NCI-H226 (cell line): ENCODE results near the gene PCDHB1.

ENCODE experiments used
- DNase-seq: peaks from one replicate; pipeline ENCODE4 v3.0.0-alpha.2; 2015

The PCDHB1 gene, protein sequence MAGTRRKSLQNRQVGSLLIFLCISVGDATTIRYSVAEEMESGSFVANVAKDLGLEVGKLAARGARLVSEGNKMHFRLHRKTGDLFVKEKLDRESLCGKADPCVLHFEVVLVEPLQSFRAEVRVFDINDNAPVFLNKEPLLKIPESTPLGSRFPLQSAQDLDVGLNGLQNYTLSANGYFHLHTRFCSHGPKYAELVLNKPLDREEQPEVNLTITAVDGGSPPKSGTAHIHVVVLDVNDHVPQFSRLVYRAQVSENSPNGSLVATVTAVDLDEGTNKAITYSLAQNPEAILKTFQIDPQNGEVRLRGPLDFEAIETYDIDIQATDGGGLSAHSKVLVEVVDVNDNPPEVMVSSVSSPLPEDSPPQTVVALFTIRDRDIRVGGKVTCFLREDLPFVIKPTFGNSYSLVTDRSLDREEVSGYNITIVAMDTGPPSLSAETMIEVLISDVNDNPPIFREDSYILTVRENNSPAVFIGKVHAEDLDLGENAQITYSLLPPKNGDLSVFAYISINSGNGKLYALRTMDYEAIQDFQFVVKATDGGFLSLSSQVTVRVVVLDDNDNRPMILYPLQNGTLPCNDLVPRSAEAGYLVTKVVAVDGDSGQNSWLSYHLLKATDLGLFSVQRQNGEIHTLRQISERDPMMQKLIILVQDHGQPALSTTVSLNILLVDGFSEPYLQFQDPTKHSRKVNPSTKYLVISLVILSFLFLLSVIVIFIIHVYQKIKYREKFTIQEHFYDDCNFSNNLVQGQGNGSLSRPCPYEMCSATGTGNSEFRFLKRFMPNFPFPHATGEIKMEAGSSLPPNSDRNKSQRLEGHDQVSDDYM

DNA sequence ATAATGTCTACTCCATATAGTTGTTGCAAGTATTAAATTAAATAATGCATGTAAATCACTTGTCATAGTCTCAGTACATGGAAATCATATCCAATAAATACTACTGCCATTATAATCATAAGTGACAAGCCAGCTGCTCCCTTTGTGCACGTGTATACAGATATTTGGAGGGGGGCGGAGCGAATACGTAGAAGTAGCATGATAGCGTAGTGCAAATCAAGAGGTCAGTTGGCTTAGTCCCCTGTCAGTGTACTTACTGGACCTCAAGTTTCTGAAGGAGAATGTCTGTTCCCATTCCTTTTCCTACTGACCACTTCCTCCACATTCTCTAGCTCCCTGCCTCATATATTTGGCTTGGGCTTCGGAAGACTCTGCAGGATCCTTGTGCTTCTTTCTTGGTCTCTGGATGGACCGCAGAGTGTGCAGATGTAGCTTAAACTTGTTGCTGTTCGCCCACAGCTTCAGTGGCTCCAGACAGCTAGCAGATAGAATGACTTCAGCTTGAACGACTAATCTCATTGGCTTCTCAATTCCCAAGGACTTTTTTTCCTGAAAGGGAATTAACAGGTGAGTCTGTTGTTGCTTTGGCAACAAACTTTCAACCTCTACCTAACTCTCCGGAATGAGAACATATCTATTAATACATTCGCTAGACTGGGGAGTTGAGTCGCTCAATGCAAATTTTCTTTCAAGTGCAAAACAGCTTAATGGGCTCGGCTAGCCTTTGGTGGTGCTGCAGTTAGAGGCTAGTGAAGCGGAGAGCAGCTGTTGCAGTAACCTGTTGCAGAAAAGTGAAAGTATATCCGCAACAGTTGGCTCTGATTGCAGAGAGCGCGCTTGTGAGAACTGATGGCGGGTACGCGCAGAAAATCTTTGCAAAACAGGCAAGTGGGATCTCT, at the start of gene PCDHB1:
TSS of gene PCDHB1 (plus strand) at position 753 of the 899 bp plus-strand sequence. CDS start at position 850, 97 bp downstream.
- DNase-seq, result no peak

GRCh38 chr5:141001446-141001843, 49.7 kb upstream of the PCDHB1 start:
- no peak for DNase-seq

- peak; percentile 29 for DNase-seq
Measured at GRCh38 chr5:141001844-141002604, 49.1 kb upstream of the PCDHB1 start.

GRCh38 chr5:141002605-141002965, 48.6 kb upstream of the PCDHB1 start:
- DNase-seq, result no peak

DNA sequence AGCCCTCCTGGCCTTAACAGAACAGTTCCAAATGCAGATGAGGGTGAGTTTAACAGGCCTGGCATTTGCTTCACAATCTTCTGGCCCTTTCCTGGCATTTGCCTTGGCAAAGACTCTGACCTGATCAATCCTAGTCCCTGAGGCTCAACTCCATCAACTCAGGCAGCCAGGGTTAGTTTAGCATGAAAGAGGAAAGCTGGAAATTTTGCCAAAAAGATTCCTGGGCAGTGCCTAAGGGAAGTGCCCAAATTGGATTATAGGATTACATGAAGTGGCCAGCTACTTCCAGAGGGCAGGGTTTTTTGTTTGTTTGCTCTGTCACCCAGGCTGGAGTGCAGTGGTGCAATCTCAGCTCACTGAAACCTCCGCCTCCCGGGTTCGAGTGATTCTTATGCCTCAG, 48.1 kb upstream of the PCDHB1 start:
- no peak for DNase-seq

DNA sequence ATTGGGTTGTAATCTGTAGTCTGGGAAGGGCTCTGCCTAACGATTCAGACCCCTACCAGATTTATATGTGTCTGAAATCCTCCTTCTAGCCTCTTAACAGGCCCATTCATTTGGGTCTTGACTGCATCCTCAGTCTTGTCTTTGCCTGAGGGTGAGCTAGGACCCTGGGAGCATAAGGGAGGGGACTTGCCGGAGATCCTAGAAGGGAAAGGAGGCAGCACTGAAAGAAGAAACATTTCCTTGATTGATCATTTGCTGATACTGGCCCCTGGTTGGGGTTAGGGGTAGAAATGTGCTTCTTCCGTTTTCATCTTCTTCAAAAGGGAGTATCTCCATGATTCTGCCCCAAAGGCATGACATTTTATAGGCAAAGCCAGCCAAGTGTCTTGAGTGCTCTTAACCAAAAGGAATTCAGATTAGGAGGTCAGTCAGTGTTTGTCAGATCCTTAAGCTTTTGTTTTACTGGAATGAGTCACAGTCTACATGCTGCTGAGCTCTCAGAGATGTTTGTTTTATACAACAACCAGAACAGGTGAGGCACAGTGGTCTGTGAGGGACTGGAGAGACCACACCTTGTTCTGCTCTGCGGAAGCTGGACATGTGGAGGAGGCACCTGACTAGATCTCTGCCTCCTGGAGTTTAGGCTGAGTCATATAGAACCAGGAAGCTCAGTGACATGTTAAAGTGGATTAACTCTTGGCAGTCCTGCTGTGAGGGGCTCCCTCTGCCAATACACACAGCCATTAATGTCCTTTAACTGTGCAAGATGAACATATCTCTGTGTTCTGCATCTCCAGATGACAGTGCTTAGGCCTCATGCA, 47.2 kb upstream of the PCDHB1 start:
- peak; percentile 76 for DNase-seq

DNA sequence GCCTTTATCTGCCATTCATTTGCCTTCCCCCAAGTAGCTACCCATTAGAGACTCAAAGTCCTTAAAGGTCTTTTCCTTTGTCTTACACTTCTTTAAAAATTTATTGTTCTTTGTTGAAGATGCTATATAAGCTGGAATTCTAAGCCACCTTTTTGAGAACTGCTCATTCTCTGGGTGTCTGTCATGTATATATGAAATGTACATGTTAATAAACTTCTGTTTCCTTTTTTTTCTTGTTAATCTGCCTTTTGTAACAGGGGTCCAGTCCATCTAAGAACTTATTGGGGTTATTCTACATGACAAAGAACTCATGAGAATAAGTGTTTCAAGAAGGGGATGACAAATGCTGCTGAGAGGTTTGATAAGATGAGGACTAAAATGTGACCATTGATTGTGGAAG, 43.4 kb upstream of the PCDHB1 start:
- no peak for DNase-seq

DNA sequence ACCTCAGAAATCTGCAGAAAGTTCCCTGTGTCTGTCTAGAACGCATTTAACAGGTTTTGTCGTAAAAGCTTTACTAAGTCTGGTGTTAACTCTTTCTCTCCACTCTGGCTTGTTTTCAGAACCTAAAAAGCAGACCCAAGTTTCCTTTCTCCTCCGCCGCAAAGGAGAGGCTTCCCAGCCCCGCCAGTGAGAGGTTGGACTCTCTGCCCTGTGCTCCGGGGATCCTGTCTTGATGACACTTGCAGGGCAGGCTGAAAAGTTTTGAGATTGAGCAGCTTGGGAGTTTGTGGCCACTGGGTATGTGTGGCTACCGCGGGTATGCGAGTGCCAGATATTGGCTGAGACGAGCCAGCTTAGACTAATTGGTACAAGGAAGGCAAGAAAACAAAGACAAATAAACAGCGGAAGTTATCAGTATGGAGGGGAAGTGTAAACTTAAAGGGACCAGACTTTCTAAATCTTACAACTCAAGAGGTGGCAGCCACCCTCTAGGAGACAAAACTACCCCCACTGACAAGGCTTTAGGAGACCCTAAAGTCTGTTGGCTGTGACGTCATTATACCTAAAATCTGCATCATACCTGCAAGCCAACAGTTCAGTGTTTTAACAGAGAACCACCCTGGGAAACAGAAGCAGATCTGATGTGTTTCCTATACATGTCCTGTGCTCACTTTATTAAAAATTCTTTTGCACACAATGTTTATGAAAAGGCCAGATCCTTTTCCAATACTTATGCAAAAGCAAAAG, 41.0 kb upstream of the PCDHB1 start:
- no peak for DNase-seq

DNA sequence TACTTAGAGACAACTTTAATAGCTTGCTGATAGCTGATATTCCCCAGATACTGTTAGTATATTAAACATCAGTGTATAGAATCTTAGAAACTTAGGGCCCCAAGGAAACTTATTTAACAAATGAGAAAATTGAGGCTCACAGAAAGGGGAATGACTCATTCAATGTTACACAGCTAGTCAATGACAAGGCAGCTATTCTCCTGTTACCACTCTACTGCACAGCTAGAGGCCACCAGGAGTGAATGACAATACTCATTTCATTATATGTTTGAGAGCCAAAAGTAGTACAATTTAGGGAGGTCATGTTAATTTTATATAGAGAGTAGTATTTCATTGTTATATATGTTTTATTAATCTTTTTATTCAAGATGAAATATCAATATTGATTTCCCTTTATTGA, 33.2 kb upstream of the PCDHB1 start:
- no peak for DNase-seq

- DNase-seq, result no peak
Measured at GRCh38 chr5:141022384-141022783, 28.8 kb upstream of the PCDHB1 start.

- DNase-seq, result no peak
Measured at GRCh38 chr5:141031006-141031405, 20.2 kb upstream of the PCDHB1 start.

GRCh38 chr5:141032626-141033025, 18.5 kb upstream of the PCDHB1 start:
- no peak for DNase-seq

- DNase-seq, result no peak
Measured at GRCh38 chr5:141039061-141039460, 12.1 kb upstream of the PCDHB1 start.

DNA sequence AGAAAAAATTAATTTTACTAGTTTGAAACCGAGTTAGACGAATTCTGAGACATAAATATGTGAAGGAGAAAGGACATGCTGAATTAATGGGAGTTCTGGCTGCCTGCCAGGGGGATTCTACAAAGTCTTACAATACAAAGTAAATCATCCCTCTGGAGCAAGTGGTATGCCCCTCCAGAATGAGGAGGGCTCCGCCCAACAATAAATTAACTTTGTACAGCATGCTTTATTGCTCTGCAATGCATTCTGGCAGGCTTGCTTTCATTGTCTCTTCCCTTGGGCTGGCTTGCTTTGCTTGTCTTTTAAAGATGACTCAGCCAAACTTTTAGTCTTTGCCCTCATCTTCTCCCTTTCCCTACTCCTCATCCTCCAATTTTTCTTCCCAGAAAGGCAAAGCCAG, 11.7 kb upstream of the PCDHB1 start:
- no peak for DNase-seq

- peak; percentile 53 for DNase-seq
Measured at GRCh38 chr5:141040093-141040770, 10.9 kb upstream of the PCDHB1 start.

DNA sequence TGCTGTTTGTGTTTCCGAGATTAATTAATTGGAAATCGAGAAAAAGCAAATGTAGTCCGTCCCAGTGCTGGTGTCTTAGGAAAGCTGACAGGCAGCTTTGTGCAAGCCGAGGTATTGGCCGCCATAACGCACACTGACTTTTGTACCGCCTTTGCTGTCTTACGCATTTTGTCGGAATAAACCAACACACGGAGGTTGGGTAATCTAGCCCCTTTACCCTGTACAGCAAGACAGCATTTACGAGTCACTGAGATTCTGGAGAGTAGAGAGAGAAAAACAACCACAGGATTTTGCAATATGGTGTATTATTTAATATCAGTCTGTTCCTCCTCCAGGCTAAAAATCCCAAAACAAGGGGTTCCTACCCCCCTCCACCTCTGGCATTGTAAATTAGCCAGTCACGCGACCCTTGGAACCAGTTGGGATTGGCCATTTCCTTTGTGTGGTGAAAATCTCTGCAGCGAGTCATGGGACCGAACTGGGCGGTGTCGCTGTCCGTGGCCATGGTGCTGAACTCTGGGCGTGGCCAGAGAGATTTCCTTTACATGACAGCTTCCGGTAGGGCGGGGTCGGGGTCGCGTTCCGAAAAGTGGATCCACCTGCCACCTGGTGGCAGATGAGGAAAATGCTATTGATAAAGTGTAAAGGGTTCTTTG, 10.3 kb upstream of the PCDHB1 start:
- peak; percentile 91 for DNase-seq

DNA sequence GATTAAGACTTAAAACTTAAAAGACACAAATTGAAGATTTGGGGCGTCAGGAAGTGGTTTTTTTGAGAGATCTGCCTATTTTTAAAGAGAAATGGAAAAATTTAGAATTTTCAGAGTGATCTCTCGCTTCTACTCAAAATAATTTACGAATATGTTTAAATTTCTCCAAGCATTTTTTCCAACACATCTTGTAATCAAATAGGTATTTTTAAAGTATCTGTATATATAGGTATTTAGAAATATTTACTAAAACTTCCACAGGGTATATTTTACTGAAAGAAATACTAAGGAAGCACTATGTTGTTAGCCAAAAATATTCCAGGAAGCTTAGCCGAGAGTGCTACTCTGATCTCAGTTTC, 9.8 kb upstream of the PCDHB1 start:
- DNase-seq, result no peak

DNA sequence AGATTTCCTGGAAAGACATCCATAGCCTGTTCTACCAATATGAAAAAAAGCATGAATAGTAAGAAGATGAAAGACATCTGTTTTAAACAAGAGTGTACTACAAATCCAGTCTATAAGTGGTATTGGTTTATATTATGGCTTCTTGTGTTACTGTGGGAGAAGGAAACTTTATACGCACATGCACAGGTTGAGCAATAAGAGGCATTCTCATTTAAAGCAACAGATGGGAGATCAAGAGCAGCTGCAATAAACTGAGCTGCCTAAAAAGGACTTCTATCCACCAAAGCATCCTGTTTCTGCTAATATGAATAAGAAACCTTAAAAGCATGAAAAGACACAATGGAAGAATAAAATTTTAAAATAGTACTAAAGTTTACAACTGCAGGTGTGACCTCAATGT, 8.6 kb upstream of the PCDHB1 start:
- no peak for DNase-seq

DNA sequence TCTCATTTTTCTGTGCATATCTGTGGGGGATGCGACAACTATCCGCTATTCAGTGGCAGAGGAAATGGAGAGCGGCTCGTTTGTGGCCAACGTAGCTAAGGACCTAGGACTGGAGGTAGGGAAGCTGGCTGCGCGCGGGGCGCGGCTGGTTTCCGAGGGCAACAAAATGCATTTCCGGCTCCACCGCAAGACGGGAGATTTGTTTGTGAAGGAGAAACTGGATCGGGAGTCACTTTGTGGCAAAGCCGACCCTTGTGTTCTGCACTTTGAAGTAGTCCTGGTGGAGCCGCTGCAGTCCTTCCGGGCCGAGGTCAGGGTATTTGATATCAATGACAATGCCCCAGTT, 320 bp downstream of the PCDHB1 start:
- DNase-seq, result no peak

GRCh38 chr5:141077826-141078225, 26.7 kb downstream of the PCDHB1 start:
- DNase-seq, result no peak
